Endometrium (tissue), 2 donors: ENCODE measurements around the gene MEGF11.

ENCODE experiments used
- FAIRE-seq: peaks from 2 replicates; lab custom pipeline; 2012; peaks lifted over from hg19 to GRCh38; lab: Jason Lieb, UNC
- donor health status: control.
- donor health status: control.

The MEGF11 gene

DNA sequence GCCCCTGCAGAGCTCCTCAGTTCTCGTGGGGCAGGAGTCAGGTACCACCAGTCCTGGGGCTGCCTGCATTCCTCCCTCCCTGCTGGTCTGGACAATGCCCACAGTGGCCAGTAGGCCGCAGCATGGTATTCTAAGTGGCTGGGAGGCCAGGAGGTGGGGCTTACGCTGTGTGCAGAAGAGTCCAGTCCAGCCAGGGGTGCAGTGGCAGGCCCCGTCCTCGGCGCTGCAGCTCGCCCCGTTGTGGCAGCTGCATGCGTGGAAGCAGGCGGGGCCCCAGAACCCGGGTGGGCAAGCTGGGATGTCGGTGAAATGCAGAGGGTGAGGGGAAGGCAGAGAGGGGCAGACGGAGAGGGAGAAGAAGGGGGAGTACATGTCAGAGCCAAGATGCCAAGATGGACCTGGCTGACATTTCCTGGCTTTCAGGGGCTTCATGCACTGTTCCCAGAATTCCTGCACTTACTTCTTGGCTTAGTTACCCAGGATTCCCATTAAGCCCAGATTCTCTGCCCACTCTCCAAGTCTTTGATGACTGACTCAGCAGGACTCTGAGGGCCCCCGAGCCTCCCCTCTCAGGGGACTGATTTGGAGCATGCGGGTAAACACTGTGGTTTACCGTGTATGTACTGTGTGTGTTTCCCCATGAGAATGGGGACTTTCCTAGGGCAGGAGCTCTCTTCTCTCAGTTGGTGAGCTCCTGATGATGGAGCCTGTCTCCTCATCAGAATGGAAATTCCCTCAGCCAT is 336.7 kb downstream of the MEGF11 start:
- FAIRE-seq, result no peak

DNA sequence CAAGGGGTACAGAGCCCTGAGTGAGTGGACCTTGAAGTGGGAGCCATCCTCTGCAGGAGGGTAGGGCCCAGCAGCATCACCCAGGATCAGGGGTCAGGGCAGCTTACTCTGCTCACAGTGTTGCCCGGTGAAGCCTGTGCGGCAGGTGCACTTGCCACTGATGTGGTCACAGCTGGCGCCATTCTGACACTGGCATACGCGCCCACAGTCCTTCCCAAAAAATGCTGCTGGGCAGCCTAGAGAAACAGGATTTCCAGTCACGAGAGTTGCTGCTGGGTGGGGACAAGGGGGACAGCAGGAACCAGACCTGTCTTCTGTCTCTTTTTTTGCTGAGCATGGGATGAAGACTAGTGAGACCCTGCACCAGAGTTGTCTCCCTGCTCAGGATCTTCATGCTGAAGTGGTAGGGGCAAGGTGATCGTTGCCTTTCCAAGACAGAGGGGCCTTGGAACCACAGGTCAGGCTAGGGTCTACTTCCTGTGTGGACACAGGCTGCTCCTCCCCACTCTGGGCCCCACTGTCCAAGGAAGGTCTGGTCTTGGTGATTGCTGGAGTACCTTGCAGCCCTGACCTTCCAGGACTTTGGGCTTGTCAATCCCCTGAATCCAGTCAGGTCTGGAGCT is 337.4 kb downstream of the MEGF11 start:
- no peak for FAIRE-seq

DNA sequence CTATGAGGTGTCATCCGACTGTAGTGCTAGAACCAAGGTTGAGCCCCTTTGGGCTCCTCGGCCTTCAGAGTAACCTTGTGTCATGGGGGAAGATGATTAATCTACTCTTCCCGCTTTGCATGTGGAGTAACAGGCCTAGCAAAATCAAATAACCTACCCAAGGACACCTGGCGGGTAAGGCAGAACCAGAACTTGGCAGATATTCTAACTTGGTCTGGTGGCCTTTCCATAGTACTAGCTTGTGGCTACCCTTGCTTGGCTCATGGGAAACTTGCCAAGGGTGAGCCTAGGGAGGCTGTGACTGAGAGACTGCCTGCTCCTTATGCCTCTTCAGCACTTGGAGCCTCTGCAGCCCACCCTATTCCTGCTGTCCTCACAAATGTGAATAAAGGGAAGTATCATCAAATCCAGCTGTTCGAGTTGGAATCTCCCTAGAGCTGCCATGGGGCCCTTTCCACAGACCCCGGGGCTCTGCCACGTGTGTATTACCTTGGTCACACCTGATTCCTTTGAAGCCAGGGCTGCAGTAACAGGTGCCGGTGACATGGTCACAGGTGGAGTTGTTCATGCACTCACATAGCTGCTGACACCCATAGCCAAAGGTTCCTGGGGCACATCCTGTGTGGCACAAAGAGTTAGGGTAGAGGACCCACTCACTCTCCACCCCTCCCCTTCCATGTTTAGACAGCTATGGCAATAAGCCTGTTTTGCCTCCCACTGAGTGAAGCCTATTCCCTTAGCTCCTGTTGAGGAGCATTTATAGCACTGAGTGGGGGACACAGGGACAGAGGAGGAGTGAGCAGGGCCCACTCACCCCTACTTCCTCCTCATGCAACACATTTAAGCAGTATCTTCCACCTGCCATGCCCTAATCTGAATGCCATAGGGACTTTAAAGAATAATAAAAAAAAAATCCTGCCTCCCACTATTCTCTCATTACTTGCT is 338.3 kb downstream of the MEGF11 start:
- FAIRE-seq, result no peak

DNA sequence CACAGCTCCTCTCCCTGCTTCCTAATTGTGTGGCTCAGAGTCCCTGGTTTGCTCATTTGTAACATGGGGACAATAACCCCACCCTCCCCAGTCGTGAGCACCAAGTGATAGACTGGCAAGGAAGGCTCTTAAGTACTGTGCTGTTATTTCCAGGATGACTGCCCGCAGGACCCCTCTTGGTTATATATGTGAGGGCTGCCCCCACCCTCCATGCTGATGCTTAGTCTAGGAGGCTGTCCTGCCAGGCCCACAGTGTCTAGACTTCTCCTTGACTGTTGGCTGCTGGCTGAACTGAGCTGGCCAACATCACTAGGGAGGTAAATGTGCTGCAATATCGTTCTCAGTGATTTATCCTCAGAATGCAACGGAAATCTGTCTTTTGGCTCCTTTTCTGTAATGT is 339.2 kb downstream of the MEGF11 start:
- FAIRE-seq, result no peak

DNA sequence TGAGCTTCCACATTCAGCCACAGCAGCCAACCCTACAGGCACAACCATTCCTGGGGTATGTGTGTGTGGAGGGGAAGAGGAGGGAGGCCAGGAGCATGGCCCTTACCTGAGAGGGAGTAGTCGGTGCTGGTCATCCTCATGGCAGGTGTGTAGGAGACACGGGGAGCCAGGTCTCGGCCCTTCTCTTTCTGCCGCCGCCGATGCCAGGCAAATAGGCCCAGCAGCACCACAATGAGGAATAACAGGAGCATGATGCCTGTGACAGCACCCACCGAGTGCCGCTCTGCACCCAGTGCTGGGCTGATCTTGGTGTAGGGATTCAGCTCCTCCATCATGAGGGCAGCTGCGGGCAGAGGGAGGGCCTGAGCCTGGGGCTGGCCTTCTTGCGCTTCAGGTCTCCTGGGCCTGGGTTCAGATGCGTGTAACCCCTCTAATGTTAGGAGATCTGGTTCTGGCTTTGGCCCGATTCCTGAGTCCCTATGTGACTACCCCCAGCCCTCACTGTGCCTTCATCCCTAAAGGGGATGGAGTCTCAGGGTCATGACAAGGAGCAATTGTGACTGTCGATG is 339.8 kb downstream of the MEGF11 start:
- no peak for FAIRE-seq

DNA sequence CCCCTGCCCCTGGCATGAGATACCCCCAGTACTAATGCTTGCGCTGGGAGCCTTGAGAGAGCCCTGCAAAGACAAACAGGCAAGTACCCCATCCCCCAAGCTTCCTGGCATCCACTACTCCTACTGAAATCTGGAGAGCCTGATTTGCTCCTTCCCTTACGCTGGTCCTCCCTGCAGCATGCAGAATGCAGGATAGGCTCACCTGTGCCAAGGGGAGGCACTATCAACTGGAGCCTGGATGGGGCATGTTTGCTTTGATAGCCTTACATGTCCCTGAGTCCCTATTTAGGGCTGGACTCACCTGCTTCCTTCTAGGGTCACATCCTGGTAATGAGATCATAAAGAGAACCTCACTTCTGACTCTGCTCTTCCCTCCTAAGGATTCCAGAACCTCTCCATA is 341.3 kb downstream of the MEGF11 start:
- no peak for FAIRE-seq

DNA sequence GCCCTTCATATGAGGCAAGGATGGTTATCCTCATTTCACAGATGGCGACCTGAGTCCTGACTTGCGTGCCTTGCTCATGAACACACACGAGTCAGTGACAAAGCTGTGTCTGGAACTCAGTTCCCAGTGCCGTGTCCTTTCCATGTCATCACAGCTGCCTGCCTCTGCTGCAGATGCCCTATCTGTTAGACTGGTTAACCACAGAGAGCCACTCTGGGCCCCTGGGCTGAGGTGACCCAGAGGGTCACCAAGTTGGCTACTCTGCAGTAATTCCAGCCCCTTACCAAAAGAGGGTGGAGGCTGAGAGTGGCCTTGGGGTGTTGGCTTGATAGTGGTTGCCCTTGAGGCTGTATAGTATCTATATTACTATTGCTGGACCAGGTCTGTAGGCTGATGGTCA is 343.2 kb downstream of the MEGF11 start:
- FAIRE-seq, result no peak

DNA sequence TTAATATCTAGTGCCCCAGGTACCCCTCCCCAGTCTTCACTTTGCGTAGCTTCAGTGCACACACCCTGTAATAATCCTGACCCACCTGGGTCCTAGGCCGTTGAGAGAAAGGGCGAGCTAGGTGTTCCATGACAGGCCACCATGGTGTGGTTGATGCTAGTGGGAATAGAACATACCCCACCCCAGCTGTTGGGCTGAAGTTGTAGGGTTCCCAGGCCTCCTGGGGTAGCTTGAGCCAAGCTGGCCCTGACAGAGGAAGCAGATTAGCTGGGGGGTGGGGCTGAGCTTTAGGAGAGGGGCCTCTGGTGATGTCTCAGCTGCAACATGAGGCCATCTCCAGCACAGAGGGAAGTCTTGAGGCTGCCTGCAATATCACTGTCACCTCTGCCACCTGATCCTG is 343.7 kb downstream of the MEGF11 start:
- no peak for FAIRE-seq

DNA sequence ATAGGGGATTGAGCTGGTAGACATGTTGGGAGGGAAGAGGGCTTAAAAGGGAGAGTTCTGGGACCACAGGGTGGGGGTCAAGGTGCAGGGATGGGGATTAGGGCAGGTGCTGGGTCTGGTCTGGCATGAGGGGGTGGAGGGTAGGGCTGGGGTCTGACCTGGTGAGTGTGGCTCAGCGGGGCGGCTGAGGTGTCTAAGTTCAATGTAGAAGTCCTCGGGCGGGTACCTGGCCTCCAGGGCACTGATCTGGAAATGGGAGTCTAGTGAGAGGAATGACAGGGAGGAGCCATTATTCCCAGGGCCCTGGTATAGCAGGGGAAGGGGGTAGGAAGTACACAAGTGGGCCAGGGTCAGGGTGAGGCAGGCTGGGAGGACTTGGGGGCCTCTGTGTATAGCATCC is 344.7 kb downstream of the MEGF11 start:
- no peak for FAIRE-seq

DNA sequence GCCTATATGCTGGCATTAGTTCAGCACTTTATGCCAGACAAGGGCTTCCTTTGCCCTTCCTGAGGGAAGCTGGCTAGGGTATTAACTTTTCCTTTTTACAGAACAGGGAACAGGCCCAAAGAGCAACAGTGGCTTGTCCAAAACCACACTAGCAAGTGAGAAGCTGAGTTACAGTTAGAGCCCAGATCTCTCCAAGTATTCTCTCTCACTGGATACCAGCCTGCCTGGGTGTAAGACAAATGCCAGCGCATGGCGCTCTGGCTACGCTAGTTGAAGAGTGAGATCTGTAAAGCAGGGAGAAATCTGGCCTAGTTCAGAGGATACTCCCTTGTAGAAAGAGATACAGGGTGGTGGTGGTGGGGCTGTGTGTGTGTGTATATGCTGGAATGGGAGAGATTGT is 345.9 kb downstream of the MEGF11 start:
- FAIRE-seq, result no peak

DNA sequence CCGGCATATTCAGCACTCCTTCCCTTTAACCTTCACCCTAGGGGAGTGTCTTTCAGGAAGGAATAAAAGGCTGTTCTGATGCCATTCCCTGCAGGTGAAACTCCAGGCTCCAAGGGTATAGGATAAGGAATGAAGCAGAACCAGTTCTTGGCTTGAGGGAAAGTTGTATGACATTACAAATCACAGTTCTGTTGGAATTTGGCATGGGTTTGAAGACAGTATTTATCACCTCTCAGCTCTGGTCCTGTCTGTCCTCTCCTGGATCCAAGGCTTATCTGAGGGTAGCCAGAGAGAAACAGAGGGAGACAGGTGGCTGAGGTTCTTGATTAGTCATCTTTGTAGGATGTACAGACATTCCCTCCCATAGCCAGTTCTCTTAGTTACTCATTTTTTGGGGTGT is 347.2 kb downstream of the MEGF11 start:
- no peak for FAIRE-seq

DNA sequence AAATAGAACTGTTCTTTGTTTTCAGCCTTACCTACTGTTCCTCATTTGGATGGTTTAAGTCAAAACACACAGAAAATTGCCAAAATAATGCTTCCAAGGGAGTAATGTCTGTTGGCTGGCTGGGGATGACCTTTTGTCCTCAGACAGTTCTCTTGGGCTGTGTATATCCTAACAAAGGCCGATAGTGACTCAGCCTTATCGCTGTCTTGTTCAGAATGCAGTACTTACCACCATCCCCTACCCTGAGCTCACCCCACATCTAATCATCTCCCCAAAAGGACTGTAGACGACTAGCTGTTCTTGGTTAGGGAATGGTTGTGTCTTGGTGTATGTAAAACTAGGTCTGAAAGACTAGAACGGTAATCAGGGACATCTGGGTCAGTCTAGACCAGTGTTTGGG is 349.2 kb downstream of the MEGF11 start:
- no peak for FAIRE-seq

DNA sequence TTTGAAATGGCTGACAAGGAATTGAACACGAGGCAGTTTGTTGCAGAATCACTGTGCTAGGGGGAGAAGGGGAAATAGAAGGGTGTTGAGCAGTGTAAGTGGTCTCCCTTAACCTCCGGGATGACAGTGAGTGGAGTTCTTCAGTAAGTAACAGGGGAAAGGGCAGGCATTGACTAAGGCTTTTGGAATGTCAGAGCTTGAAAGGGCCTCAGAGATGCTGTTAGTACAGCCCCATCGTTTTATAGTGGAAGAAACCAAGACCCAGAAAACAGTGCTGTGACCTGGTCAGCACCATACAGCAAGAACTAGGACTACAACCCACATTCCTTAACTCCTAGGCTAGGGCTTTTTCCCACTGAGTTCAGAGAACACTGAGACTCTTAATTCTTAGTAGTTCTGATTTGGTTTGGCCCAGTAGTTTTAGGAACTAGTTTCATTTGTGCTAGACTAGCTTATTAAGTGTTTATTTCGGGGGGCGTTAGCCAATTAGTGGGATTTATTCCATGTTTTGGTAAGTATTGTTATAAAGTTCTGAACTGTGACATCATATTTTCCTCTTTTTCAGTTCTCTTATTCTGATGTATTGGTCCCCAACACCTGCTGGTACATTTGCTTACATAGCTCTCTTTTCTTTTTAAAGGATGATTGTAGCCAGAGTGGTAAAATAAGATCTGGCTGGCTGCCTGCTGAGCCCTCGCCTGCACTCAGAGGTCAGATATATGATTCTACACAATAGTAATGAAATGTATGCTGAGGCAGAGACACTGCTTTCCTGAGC is 350.1 kb downstream of the MEGF11 start:
- no peak for FAIRE-seq

DNA sequence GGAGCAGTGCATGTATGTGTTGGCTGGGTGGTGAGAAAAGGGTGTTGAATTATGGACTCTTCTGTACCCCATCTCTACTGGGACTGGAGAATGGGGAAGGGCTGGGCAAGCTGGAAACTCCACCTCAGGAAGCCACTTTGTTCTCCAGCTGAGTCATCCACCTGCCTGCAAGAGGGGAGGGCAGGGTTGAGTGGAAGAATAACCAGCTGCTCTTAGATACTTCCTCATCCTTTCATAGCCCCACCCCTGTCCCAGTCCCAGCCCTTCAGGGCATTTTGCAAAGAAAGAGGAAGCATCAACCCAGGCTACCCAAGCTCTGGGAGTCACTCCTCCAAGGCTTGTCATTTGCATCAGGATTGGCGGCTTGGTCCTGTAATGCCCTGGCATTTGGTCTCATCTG is 351.2 kb downstream of the MEGF11 start:
- no peak for FAIRE-seq

DNA sequence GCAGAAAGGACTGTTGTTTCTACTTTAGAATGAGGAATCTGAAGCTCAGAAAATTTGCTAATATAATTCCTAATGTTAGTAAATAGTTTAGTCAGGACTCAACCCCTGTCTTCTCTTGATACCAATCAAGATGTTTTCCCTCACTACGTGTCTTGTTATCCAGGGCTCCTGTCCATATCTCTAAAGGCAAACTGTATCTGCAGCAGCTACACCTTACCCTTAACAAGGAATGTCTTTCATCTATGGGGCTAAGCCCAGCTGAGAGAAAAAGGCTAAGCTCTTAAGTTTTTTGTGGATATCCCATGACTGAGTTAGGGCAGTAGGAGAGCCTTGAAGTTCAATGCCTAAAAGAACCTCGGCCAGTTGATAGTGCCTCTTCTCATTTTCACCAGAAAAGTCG is 351.7 kb downstream of the MEGF11 start:
- no peak for FAIRE-seq

DNA sequence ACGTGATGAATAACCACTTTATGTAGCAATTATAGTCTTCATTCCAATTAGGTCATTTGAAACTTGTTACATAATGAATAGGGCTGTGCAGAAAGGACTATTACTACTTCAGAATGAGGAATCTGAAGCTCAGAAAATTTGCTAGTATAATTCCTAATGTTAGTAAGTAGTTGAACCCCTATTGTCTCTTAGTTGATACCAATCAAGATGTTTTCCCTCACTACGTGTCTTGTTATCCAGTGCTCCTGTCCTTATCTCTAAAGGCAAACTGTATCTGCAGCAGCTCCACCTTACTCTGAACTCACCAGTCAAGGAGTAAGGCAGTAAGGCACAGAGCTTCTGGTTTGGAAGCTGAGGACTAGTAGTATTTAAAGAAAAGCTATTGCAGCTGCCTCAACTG is 352.2 kb downstream of the MEGF11 start:
- FAIRE-seq, result no peak

DNA sequence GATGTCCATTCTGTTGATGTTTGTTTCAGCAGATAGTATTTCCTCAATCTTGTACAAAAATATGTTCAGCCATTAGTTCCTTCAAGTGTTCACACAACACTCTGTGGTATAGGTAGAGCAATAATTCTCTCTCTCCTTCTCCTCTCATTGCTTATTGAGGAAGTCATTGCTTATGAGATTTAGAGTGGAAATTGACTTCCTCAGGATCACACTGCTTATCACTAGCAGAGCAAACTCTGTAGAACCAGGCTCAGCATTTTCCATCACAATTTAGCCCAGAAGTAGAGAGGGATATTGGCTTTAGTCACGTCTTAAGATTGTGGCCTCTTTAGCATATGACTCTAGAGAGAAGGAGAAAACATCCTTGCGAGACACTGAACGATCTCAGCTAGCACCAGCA is 353.1 kb downstream of the MEGF11 start:
- no peak for FAIRE-seq

DNA sequence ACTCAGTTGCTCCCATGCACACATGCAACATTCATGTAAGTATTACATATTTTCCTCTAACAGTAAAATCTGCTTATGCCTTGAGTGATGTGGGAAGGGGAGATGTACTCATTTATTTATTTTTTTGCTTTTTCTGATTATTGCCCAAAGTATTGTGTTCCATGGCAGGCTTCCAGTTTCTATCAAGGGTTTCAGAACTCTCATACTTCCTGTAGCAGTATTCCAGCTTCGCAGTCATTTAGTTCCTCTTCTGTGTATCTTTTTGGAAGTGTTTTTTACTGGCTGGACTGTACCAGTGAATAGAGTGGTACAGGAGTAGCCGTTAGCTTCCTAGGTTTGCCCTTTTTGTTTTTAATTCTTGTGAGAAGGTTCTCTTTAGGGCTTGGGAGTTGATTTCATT is 357.3 kb downstream of the MEGF11 start:
- FAIRE-seq, result no peak

DNA sequence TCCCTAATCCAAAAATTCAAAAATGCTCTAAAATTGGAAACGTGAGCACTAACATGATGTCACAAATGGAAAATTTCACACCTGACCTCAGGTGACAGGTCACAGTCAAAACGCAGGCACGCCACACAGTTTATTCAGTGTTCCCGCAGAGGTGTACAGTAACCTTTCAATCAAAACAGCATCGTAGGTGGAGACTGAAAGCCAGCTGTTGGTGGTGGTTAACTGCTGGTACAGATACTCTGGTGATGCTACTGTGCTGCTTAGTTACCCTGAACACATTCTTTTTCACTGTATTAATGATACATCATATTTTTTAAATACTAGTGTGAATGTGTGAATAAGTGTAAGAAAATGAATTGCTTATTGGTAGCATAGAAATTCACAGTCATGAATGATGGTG is 360.5 kb downstream of the MEGF11 start:
- no peak for FAIRE-seq

DNA sequence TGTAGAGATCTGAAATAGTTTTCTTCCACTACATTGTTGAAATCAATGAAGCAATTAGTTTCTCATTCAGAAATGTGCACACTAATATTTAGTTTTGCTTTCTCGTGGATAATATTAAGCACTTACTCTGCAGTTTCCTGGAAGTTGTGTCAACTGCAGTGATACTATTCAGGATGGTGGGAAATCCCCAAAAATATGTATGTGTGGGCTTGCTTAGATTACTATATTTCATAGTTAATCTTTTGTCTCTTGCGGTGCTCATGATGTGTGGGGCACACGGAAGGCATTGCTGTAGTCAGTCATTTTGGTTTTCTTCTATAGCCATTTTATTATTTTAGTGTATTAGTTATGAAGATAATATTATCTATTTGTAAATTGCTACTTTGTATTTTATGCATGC is 364.6 kb downstream of the MEGF11 start:
- FAIRE-seq, result no peak

DNA sequence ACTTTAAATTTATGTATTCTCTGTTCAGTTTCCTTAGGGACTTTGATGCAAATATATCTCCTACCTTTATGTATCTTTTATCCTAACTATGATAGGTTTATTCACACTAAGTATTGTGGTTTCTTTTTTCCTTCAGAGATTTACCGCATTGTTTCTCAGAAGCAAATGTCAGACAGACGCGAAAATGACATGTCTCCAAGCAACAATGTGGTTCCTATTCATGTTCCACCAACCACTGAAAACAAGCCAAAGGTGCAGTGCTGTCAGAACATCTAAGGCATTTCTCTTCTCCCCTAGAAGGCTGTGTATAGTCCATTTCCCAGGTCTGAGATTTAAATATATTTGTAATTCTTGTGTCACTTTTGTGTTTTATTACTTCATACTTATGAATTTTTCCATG is 366.0 kb downstream of the MEGF11 start:
- FAIRE-seq, result no peak

DNA sequence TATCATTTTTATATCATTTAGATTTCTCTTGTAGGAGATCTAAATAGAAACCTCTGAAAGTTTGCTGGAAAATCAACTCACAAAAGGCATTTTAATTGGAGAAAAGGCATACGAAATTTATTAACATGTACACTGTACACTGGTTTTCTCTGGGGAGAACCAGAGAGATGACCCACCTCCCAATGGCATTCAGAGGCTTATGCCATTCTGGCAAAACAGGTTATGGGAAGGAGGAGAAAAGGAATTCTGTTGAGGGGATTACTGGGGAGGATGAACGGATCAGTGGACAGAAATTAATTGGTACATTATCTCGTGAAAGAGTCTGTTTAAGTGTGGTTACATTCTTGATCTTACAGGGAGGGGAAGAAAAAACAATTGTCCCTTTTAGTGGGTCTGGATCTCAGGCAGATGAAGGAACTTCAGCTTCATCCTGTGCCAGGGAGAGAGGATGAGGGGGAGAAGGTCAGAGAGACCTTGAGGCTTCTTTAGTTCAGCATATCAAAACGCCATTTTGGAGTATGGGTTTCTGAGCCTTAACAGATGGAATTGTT is 367.8 kb downstream of the MEGF11 start:
- FAIRE-seq, result no peak
